ENCODE data around the gene SERHL2.

- TF ChIP-seq POLR2A (IDR thresholded peaks at IDR 0.05) (no peak), CTCF (IDR thresholded peaks at IDR 0.05) (no peak), POLR2AphosphoS5 (IDR thresholded peaks at IDR 0.05) (no peak), EP300 (IDR thresholded peaks at IDR 0.05) (no peak)
Observed at GRCh38 chr22:42522546-42522945, 31.2 kb upstream of the SERHL2 start.
